Breast epithelium (tissue), 4 donors: ENCODE measurements around the gene MYOG. TPM values are rescaled to one million over a fixed set of nuclear protein-coding genes. Genes with fewer than 3 reads are reported as not detected.

ENCODE experiments used
- DNase-seq, 2 donors: peaks; one replicate each; pipeline ENCODE4 v3.0.0-alpha.2; 2019; ENCODE audit warnings: low spot score in 2 of 2
- H3K27ac ChIP-seq, 2 donors: fragments of 200-600 bp; sonication (generic) in 1 of 2; one replicate each; pipeline ENCODE4 v1.5.1; 2016 to 2019; ENCODE audit warnings: mild to moderate bottlenecking in 1 of 2
- H3K27me3 ChIP-seq, 2 donors: fragments of 200-600 bp; sonication (generic) in 1 of 2; one replicate each; pipeline versions ENCODE4 v1.5.1 to v1.6.0; 2017 to 2019; ENCODE audit warnings: control low read depth in 1 of 2, mild to moderate bottlenecking in 1 of 2
- H3K36me3 ChIP-seq: fragments of 200-600 bp; one replicate; pipeline ENCODE4 v1.5.1; 2019
- H3K4me1 ChIP-seq, 2 donors: fragments of 200-600 bp; sonication (generic); one replicate each; pipeline ENCODE4 v1.5.1; 2016 to 2019; ENCODE audit warnings: control low read depth in 1 of 2
- H3K4me3 ChIP-seq, 3 donors: fragments of 200-600 bp; sonication (generic); 1 replicate in 2 of 3; 2 replicates in 1 of 3; pipeline ENCODE4 v1.5.1; 2016 to 2019; ENCODE audit warnings: mild to moderate bottlenecking in 3 of 3, moderate library complexity in 2 of 3
- H3K9me3 ChIP-seq, 2 donors: fragments of 200-600 bp; sonication (generic) in 1 of 2; one replicate each; pipeline ENCODE4 v1.5.1; 2016 to 2019; ENCODE audit warnings: control low read depth in 1 of 2
- CTCF ChIP-seq, 3 donors: fragments of 450-650 bp; IDR thresholded peaks; one replicate each; pipeline ENCODE4 v1.5.1; 2016 to 2017; ENCODE audit warnings: antibody characterized with exemption in 3 of 3, mild to moderate bottlenecking in 3 of 3, moderate library complexity in 3 of 3
- POLR2A ChIP-seq: fragments of 450-650 bp; IDR thresholded peaks from one replicate; pipeline ENCODE4 v1.6.1; 2016; ENCODE audit warnings: antibody characterized with exemption, mild to moderate bottlenecking, moderate library complexity
- POLR2AphosphoS5 ChIP-seq, 3 donors: sonication (generic); formaldehyde crosslinking; IDR thresholded peaks; one replicate each; pipeline ENCODE4 v1.6.1; 2017; ENCODE audit warnings: antibody characterized with exemption in 3 of 3
- intact Hi-C: fragments of 100-400 bp; cut with DNase I; formaldehyde crosslinking; loops from one replicate; pipeline ENCODE4 v1.15.1; 2023; ENCODE audit warnings: low total_unique reads
- total RNA-seq, 3 donors: library from RNA; depleted of rRNA; stranded (reverse); fragments of >200 nt; gene quantifications; one replicate each; pipeline ENCODE4 v1.1.0, GENCODE V29; 2016

MYOG gene
- total RNA-seq, 3 donors from 2014 or later, result not detected

GRCh38 chr1:203066965-203067364, 18.8 kb downstream of the MYOG start:
- H3K4me1 ChIP-seq, result no peaks in the 10 kb centered on the region
- H3K9me3 ChIP-seq, result no peaks in the 10 kb centered on the region
- intact Hi-C loops, result no loop called here
- H3K4me3 ChIP-seq, result no peak overlapping the region
- no peaks in the 10 kb centered on the region for H3K36me3 ChIP-seq
- DNase-seq, result no peak
- no peaks in the 10 kb centered on the region for H3K27me3 ChIP-seq
- TF ChIP-seq POLR2A (no peak), POLR2AphosphoS5 (IDR thresholded peaks at IDR 0.05) (no peak), CTCF (IDR thresholded peaks at IDR 0.05) (no peak)
- no peak overlapping the region for H3K27ac ChIP-seq

DNA sequence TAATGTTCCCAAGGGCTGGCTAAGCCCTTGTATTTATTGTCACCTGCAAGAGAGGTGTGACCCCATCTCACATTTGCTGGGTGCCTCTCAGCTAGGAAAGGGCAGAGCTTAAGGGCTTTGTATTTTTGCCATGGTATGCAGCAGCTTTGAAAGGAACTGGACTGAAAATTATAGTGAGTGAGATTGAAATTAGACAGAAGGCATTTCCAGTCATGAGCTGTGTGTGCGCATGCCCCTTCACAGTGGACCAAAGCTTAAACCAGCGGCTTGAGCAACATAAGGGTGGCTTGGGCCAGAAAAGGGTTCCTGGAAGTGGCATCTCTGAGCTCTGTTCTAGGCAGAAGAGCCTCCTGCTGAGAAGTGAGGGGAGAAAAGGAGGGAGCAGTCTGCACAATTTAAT, 19.8 kb downstream of the MYOG start:
- no peaks in the 10 kb centered on the region for H3K27me3 ChIP-seq
- no peaks in the 10 kb centered on the region for H3K36me3 ChIP-seq
- intact Hi-C loops, result no loop called here
- no peak overlapping the region for H3K27ac ChIP-seq
- H3K4me3 ChIP-seq, result no peak overlapping the region
- DNase-seq, result no peak
- TF ChIP-seq POLR2A (no peak), POLR2AphosphoS5 (IDR thresholded peaks at IDR 0.05) (no peak), CTCF (IDR thresholded peaks at IDR 0.05) (no peak)
- H3K9me3 ChIP-seq, result no peaks in the 10 kb centered on the region
- no peaks in the 10 kb centered on the region for H3K4me1 ChIP-seq

GRCh38 chr1:203065191-203065590, 20.6 kb downstream of the MYOG start:
- Histone ChIP-seq H3K27ac (no peak overlapping the region), H3K9me3 (no peaks in the 10 kb centered on the region), H3K4me1 (no peaks in the 10 kb centered on the region), H3K4me3 (no peak overlapping the region), H3K27me3 (no peaks in the 10 kb centered on the region), H3K36me3 (no peaks in the 10 kb centered on the region)
- intact Hi-C loops, result no loop called here
- DNase-seq, result no peak
- TF ChIP-seq POLR2A (no peak), POLR2AphosphoS5 (IDR thresholded peaks at IDR 0.05) (no peak), CTCF (IDR thresholded peaks at IDR 0.05) (no peak)

DNA sequence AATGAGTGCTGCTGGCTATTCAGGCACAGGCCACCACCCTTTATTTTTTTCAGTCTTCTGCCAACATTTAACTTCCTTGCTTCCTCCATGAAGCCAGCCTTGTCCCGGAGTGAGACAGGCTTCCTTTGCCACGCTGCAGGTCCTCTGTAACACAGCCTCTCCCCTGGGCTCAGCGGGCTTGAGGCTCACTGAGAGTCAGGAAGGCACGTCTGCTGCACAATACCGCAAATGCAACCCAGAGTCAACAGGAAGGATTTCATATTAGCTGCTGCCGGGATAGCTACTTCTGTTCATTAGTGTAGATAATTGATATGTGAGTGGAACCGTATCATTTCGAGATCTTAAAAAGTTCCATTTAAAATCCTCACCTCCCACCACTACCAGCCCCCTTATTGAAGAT, 22.5 kb downstream of the MYOG start:
- Histone ChIP-seq H3K4me1 (no peaks in the 10 kb centered on the region), H3K27ac (no peak overlapping the region), H3K36me3 (no peaks in the 10 kb centered on the region), H3K4me3 (no peak overlapping the region), H3K9me3 (no peaks in the 10 kb centered on the region), H3K27me3 (no peaks in the 10 kb centered on the region)
- intact Hi-C loops, result no loop called here
- DNase-seq, result no peak
- TF ChIP-seq CTCF (IDR thresholded peaks at IDR 0.05), result no peak
- no peak for TF ChIP-seq POLR2AphosphoS5 (IDR thresholded peaks at IDR 0.05)
- no peak for TF ChIP-seq POLR2A

GRCh38 chr1:203060115-203060514, 25.7 kb downstream of the MYOG start:
- Histone ChIP-seq H3K4me1 (no peaks in the 10 kb centered on the region), H3K27me3 (no peaks in the 10 kb centered on the region), H3K4me3 (no peak overlapping the region), H3K36me3 (no peaks in the 10 kb centered on the region), H3K9me3 (no peaks in the 10 kb centered on the region), H3K27ac (no peak overlapping the region)
- intact Hi-C loops, result no loop called here
- no peak for DNase-seq
- TF ChIP-seq POLR2A, result no peak
- no peak for TF ChIP-seq POLR2AphosphoS5 (IDR thresholded peaks at IDR 0.05)
- TF ChIP-seq CTCF (IDR thresholded peaks at IDR 0.05), result no peak
